Skeletal muscle satellite cell (primary cell): ENCODE results near the gene CPLX1.
"Not testable (repeated sequence)": the region's sequence is repeated elsewhere in the genome, so short reads cannot be mapped to it uniquely, and the experiment has no call there.

Source experiments
- H3K27me3 ChIP-seq: 2 replicates; pipeline ENCODE4 v1.7.0; 2013; ENCODE audit warnings: low read length; ENCODE audit not compliant: control insufficient read depth, insufficient read depth
- H3K36me3 ChIP-seq: 2 replicates; pipeline ENCODE4 v1.7.0; 2013; ENCODE audit warnings: mild to moderate bottlenecking, control low read depth, low read length; ENCODE audit not compliant: insufficient read depth
- H3K4me1 ChIP-seq: 2 replicates; pipeline ENCODE4 v1.7.0; 2013; ENCODE audit warnings: low read length; ENCODE audit not compliant: control insufficient read depth, insufficient read depth
- H3K4me2 ChIP-seq: 2 replicates; pipeline ENCODE4 v1.7.0; 2013; ENCODE audit warnings: mild to moderate bottlenecking, low read length
- H3K4me3 ChIP-seq: 2 replicates; pipeline ENCODE4 v1.7.0; 2013; ENCODE audit warnings: low read length
- H3K9ac ChIP-seq: 2 replicates; pipeline ENCODE4 v1.7.0; 2013; ENCODE audit warnings: mild to moderate bottlenecking, low read depth, low read length, moderate library complexity
- H3K9me3 ChIP-seq: replicated peaks from 2 replicates; pipeline ENCODE4 v1.7.0; 2013; ENCODE audit warnings: mild to moderate bottlenecking, control low read depth, low read length

The CPLX1 gene

DNA sequence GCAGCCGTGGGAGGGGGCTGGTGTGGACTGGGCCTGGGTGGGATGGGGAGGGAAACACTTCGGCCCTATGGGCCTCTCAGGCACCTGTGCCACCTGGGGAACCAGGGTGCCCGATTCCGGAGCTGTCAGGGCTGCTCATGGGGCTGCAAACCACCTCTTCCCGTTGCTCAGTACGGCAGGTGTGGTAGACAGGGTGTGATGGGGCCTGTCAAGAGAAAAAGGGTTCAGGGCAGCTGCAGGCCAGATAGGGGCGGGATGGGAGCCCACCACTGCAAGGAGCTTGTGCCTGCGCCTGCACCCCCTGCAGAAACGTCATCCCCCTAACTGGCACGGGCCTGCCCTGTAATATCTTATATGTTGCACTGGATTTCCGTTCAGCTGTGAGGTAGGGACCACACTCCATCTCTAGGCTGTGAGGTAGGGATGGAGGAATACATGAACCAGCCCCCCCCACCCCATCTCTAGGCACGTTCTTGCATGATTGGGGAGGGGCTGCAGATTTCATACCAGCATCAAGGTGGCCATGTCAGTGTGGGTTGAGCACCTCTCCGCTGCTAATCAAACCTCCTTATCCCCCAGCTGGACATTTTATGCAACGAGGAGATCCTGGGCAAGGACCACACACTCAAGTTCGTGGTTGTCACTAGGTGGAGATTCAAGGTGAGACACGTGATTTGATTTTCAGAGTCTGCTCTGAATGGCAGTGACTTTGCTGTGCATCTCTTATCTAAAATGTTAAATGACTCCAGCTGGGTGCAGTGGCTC is 61.3 kb downstream of the CPLX1 start:
- H3K36me3 ChIP-seq: peaks cover 86% of the 10 kb centered on the region

DNA sequence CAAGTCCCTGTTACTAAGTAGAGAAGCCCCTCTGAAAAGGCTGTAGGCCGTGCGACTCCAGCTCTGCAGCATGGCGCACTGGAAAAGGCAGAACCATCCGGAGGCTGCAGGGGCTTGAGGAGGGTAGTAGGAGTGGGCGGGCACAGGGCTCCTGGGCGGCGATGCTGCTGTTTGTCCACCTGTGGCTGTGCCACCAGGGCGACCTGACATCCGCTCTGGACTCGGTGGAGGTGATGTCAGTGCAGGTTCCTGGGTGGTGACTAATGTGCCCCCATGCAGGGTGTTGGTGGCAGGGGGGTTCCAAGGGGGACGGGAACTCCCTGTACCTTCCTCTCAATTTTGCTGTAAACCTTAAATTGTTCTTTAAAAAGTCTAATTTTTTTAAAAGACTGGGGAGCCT is 62.0 kb downstream of the CPLX1 start:
- H3K4me3 ChIP-seq: no peak overlapping the region
- H3K27me3 ChIP-seq: no peaks in the 10 kb centered on the region
- H3K9me3 ChIP-seq: no peaks in the 10 kb centered on the region
- H3K4me2 ChIP-seq: no peak overlapping the region
- H3K4me1 ChIP-seq: peaks cover 18% of the 10 kb centered on the region
- H3K36me3 ChIP-seq: peaks cover 79% of the 10 kb centered on the region
- H3K9ac ChIP-seq: no peak overlapping the region

More for the DNA sequence above, 61.3 kb downstream of the CPLX1 start:
- Histone ChIP-seq H3K27me3 (no peaks in the 10 kb centered on the region), H3K9ac (no peak overlapping the region), H3K4me1 (peaks cover 18% of the 10 kb centered on the region), H3K4me3 (no peak overlapping the region), H3K9me3 (no peaks in the 10 kb centered on the region), H3K4me2 (no peak overlapping the region)

GRCh38 chr4:763191-763810 is 62.6 kb downstream of the CPLX1 start:
- H3K9me3 ChIP-seq: no peaks in the 10 kb centered on the region
- H3K4me2 ChIP-seq: no peak overlapping the region
- no peak overlapping the region for H3K4me3 ChIP-seq
- H3K4me1 ChIP-seq: peaks cover 18% of the 10 kb centered on the region
- no peak overlapping the region for H3K9ac ChIP-seq
- H3K36me3 ChIP-seq: peaks cover 74% of the 10 kb centered on the region
- H3K27me3 ChIP-seq: no peaks in the 10 kb centered on the region

DNA sequence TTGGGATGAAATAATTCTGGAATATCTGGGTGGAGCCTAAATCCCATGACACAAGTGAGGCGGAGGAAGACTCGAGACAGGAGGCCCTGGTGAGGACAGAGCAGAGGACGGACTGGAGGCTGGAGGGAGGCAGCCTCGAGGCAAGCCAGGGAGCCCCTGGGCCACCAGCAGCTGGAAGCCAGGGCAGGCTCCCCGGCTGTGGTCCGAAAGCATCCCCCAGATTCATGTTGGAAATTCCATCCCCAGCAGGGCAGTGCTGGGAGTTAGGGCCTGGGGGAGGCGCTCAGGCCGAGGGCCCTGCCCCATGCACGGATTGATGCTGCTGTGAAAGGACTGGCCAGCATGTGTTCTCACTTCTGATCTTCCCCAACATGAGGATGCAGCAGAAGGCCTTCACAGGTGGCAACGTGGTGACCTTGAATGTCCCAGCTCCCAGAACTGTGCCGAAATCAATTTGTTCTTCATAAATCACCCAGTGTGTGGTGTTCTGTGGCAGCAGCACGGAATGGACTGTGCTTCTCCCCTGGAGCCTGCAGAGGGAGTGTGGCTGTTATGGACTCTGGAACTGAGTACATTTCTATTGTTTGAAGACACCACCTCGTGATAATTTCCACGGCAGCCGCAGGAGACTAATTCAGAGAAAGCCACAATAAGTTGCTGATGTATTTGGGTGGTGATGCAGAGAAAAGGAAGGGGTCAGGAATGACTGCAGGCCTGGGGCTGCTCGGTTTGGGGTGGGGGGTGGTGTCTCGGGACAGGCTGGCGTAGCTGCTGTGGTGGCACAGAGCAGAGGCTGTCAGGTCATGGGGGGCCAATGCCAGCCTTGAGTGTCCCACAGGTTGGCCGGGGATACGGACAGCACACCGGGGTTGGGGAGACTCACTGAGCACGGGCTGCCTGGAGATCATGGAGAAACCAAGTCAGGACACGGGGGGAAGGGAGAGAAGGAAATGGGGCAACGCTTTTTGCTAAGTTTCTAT is 63.4 kb downstream of the CPLX1 start:
- Histone ChIP-seq H3K9me3 (no peaks in the 10 kb centered on the region), H3K4me2 (no peak overlapping the region), H3K9ac (no peak overlapping the region), H3K27me3 (no peaks in the 10 kb centered on the region), H3K36me3 (peaks cover 67% of the 10 kb centered on the region), H3K4me1 (peaks cover 18% of the 10 kb centered on the region), H3K4me3 (no peak overlapping the region)

- Histone ChIP-seq H3K4me1 (peaks cover 18% of the 10 kb centered on the region), H3K4me3 (no peak overlapping the region), H3K9ac (no peak overlapping the region), H3K36me3 (peaks cover 67% of the 10 kb centered on the region), H3K4me2 (no peak overlapping the region), H3K9me3 (no peaks in the 10 kb centered on the region), H3K27me3 (no peaks in the 10 kb centered on the region)
Measured at GRCh38 chr4:761739-762138, 64.2 kb downstream of the CPLX1 start.

DNA sequence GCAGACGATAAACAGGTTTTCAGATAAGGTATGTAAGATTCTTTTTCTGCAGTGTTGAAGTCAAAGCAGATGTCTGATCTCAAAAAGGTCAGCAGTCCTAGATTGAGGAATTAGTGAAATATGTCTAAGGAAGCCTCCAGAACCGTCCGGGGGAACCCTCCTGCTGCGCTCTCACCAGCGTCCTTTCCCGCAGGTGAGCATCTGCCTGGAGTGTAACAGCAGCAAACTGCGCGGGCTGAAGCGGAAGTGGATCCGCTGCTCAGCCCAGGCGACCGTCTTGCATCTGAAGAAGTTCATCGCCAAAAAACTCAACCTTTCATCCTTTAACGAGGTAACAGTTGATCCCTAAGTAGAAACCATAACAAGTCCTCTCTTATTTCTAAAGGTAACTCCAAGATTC is 64.8 kb downstream of the CPLX1 start:
- Histone ChIP-seq H3K36me3 (peaks cover 63% of the 10 kb centered on the region), H3K4me3 (no peak overlapping the region), H3K4me2 (no peak overlapping the region), H3K27me3 (no peaks in the 10 kb centered on the region), H3K9me3 (no peaks in the 10 kb centered on the region), H3K4me1 (peaks cover 16% of the 10 kb centered on the region), H3K9ac (no peak overlapping the region)

- Histone ChIP-seq H3K36me3 (peaks cover 59% of the 10 kb centered on the region), H3K4me2 (no peak overlapping the region), H3K4me3 (no peak overlapping the region), H3K9ac (no peak overlapping the region), H3K27me3 (no peaks in the 10 kb centered on the region), H3K9me3 (no peaks in the 10 kb centered on the region), H3K4me1 (peaks cover 11% of the 10 kb centered on the region)
Measured at GRCh38 chr4:760616-761015, 65.3 kb downstream of the CPLX1 start.

GRCh38 chr4:759810-760209 is 66.1 kb downstream of the CPLX1 start:
- peaks cover 66% of the 10 kb centered on the region for H3K36me3 ChIP-seq
- H3K9me3 ChIP-seq, H3K4me1 ChIP-seq, H3K27me3 ChIP-seq, H3K4me2 ChIP-seq, H3K4me3 ChIP-seq, H3K9ac ChIP-seq: not testable (repeated sequence)

GRCh38 chr4:757111-757510 is 68.8 kb downstream of the CPLX1 start:
- H3K4me2 ChIP-seq: no peak overlapping the region
- H3K27me3 ChIP-seq: no peaks in the 10 kb centered on the region
- H3K9ac ChIP-seq: no peak overlapping the region
- H3K36me3 ChIP-seq: peaks cover 62% of the 10 kb centered on the region
- H3K9me3 ChIP-seq: no peaks in the 10 kb centered on the region
- no peak overlapping the region for H3K4me3 ChIP-seq
- H3K4me1 ChIP-seq: peaks cover 11% of the 10 kb centered on the region

DNA sequence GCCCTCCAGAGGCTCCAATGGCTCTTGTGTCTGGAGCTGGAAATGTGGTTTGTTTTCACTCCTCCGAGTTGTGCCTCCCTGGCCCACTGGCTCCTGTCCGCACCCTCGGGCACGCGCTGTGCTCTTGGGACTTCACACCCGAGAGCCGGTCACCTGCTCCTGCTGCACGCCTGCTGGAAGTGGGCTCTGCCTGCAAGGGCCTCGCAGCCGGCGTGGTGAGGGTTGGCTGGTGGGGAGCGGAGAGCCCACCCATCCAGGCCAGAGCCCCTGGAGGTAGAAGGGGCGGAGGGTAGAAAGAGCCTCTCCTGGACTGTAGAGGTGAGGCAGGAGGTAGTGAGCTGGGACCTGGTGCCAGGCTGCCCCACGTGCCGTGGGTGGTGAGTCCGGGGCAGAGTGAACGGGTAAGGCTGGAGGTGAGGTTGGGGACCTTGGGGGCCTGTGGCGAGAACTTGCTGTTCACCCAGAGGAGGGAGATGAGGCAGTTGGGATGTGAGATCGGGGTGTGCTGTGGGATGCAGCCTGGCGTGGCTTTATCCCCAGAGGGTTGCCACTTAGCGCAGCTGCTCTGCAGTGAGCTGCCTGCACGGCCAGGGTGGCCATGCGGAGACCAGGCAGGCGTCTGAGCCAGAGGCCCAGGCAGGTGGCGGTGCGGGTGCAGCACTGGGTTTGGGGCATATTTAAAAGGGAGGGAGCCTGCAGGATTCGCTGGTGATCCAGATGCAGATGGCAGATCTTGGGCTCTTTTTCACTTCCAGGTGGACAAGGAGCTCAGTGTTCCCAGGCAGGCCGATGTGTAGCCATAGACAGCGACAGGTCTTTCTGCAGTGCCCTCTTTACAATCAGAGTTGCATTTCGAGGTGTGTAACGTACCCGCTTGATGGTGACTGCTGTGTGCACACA is 71.5 kb downstream of the CPLX1 start:
- H3K4me1 ChIP-seq: peaks cover 37% of the 10 kb centered on the region
- H3K36me3 ChIP-seq: peaks cover 51% of the 10 kb centered on the region
- H3K4me2 ChIP-seq: no peak overlapping the region

More for the DNA sequence above, 71.5 kb downstream of the CPLX1 start:
- no peaks in the 10 kb centered on the region for H3K9me3 ChIP-seq
- H3K27me3 ChIP-seq: no peaks in the 10 kb centered on the region
- H3K9ac ChIP-seq: no peak overlapping the region
- no peak overlapping the region for H3K4me3 ChIP-seq
